Keratinocyte (primary cell): ENCODE results near the gene SLC16A14. TPM values are rescaled to one million over a fixed set of nuclear protein-coding genes. Genes with fewer than 3 reads are reported as not detected.

Experiments
- DNase-seq: peaks from one replicate; pipeline ENCODE4 v3.0.0-alpha.2; 2011; ENCODE audit warnings: low read depth, missing footprints, low spot score
- FAIRE-seq: peaks from 2 replicates; lab custom pipeline; 2011; peaks lifted over from hg19 to GRCh38; lab: Jason Lieb, UNC
- H2AFZ ChIP-seq: 2 replicates; pipeline ENCODE4 v1.6.0; 2012; ENCODE audit warnings: low read length, control low read depth, inconsistent platforms; ENCODE audit not compliant: control insufficient read depth
- H3K27ac ChIP-seq: 2 replicates; pipeline ENCODE4 v1.5.1; 2011; ENCODE audit warnings: low read length; ENCODE audit not compliant: control insufficient read depth, insufficient read depth
- H3K27me3 ChIP-seq: 3 replicates; pipeline ENCODE4 v1.6.0; 2011; ENCODE audit warnings: low read length; ENCODE audit not compliant: control insufficient read depth, insufficient read depth; ENCODE audit errors: extremely low read depth
- H3K36me3 ChIP-seq, 2 experiments: 2 replicates in 1 of 2; 3 replicates in 1 of 2; pipeline ENCODE4 v1.5.1; 2011; ENCODE audit warnings: low read length in 2 of 2, mild to moderate bottlenecking in 1 of 2; ENCODE audit not compliant: control insufficient read depth in 2 of 2, insufficient read depth in 2 of 2; ENCODE audit errors: extremely low read depth in 1 of 2
- H3K4me1 ChIP-seq: 3 replicates; pipeline ENCODE4 v1.5.1; 2011; ENCODE audit warnings: low read length; ENCODE audit not compliant: control insufficient read depth, insufficient read depth; ENCODE audit errors: extremely low read depth
- H3K4me2 ChIP-seq: 3 replicates; pipeline ENCODE4 v1.6.0; 2011; ENCODE audit warnings: low read depth, low read length; ENCODE audit not compliant: control insufficient read depth, insufficient read depth; ENCODE audit errors: extremely low read depth
- H3K4me3 ChIP-seq, 3 experiments: fragments of 200-600 bp in 1 of 3; sonication (generic) in 1 of 3; 2 replicates in 2 of 3; 3 replicates in 1 of 3; pipeline ENCODE4 v1.5.1; 2011 to 2016; ENCODE audit warnings: low read length in 3 of 3, mild to moderate bottlenecking in 3 of 3, control low read depth in 2 of 3, inconsistent platforms in 1 of 3, low read depth in 1 of 3, mixed read lengths in 1 of 3, mixed run types in 1 of 3, moderate library complexity in 1 of 3; ENCODE audit not compliant: control insufficient read depth in 2 of 3, insufficient read depth in 2 of 3; ENCODE audit errors: extremely low read depth in 1 of 3
- H3K79me2 ChIP-seq: 2 replicates; pipeline ENCODE4 v1.6.0; 2012; ENCODE audit warnings: low read length; ENCODE audit not compliant: control insufficient read depth, insufficient read depth
- H3K9ac ChIP-seq: 3 replicates; pipeline ENCODE4 v1.6.0; 2011; ENCODE audit warnings: low read length; ENCODE audit not compliant: control insufficient read depth, insufficient read depth; ENCODE audit errors: extremely low read depth
- H3K9me1 ChIP-seq: 3 replicates; pipeline ENCODE4 v1.6.0; 2011; ENCODE audit warnings: low read length; ENCODE audit not compliant: control insufficient read depth, insufficient read depth; ENCODE audit errors: extremely low read depth
- H3K9me3 ChIP-seq: 2 replicates; pipeline ENCODE4 v1.5.1; 2012; ENCODE audit warnings: low read depth, low read length; ENCODE audit not compliant: control insufficient read depth
- H4K20me1 ChIP-seq: 3 replicates; pipeline ENCODE4 v1.6.0; 2011; ENCODE audit warnings: low read length; ENCODE audit not compliant: control insufficient read depth, insufficient read depth; ENCODE audit errors: extremely low read depth
- EZH2 ChIP-seq: IDR thresholded peaks from one replicate; pipeline ENCODE4 v1.6.1; 2012; ENCODE audit warnings: inconsistent platforms, mild to moderate bottlenecking, low read length, moderate library complexity
- dilution Hi-C: fragments of 300-500 bp; cut with MboI; formaldehyde crosslinking; loops from one replicate; pipeline ENCODE4 v1.7.0; 2020; ENCODE audit warnings: low sequenced_read_pairs; ENCODE audit not compliant: extremely low pct_ligation_motif_present
- polyA plus RNA-seq, 5 experiments: library from polyadenylated mRNA; depleted of rRNA in 3 of 5; stranded (reverse) in 3 of 5; stranded (forward) in 1 of 5; unstranded in 1 of 5; fragments of >200 nt; gene quantifications; 1 replicate in 1 of 5; 2 replicates in 3 of 5; 3 replicates in 1 of 5; pipeline versions ENCODE4 v1.2.1 to v1.2.3, GENCODE V29; 2011 to 2012; ENCODE audit warnings: missing spikeins in 2 of 5, low read depth in 1 of 5, low replicate concordance in 1 of 5
- TF ChIP-seq, protein P1 (sequence below), 3 experiments: IDR thresholded peaks in 1 of 3; conservative IDR thresholded peaks in 1 of 3; optimal IDR thresholded peaks in 1 of 3; 2 replicates in 2 of 3; 3 replicates in 1 of 3; pipeline versions ENCODE3 to v1.5.1; 2011; ENCODE audit warnings: low read length in 3 of 3, mild to moderate bottlenecking in 3 of 3, moderate library complexity in 2 of 3, control low read depth in 1 of 3, inconsistent platforms in 1 of 3; ENCODE audit not compliant: insufficient read depth in 2 of 3; ENCODE audit errors: extremely low read depth in 1 of 3

The SLC16A14 gene
- polyA plus RNA-seq, 1 donor (not counting 4 experiments of a cell fraction or from before 2014, with no cell fraction given): 0.97 TPM

DNA sequence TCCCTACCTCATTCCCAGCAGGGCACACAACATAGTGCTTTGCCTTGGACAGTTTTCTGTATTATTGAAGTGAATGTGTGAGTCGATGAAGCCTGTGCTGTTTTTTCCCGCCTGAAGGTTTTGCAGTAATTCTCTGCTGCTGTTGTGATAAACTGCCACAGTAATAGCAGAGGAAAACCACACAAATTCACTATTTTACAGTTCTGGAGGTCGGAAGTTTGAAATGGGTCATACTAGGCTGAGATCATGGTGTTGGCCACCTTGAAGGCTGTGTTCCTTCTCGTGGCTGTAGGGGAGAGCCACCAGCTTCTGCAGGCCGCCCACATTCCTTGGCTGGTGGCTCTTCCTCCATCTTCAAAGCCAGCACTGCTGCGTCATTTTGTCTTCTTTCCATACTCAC lies 678 bp upstream of the SLC16A14 start:
- Histone ChIP-seq H3K4me3 (no peak overlapping the region), H3K79me2 (no peaks in the 10 kb centered on the region), H3K9me1 (no peaks in the 10 kb centered on the region), H3K4me2 (no peak overlapping the region), H2AFZ (no peak overlapping the region), H3K36me3 (no peaks in the 10 kb centered on the region), H4K20me1 (no peaks in the 10 kb centered on the region), H3K9me3 (no peaks in the 10 kb centered on the region), H3K27me3 (peaks cover 5% of the 10 kb centered on the region), H3K27ac (no peak overlapping the region), H3K4me1 (peaks cover 14% of the 10 kb centered on the region), H3K9ac (no peak overlapping the region)
- dilution Hi-C loops: no loop called here
- no peak for DNase-seq
- TF ChIP-seq EZH2: no peak
- TF ChIP-seq, protein P1, sequence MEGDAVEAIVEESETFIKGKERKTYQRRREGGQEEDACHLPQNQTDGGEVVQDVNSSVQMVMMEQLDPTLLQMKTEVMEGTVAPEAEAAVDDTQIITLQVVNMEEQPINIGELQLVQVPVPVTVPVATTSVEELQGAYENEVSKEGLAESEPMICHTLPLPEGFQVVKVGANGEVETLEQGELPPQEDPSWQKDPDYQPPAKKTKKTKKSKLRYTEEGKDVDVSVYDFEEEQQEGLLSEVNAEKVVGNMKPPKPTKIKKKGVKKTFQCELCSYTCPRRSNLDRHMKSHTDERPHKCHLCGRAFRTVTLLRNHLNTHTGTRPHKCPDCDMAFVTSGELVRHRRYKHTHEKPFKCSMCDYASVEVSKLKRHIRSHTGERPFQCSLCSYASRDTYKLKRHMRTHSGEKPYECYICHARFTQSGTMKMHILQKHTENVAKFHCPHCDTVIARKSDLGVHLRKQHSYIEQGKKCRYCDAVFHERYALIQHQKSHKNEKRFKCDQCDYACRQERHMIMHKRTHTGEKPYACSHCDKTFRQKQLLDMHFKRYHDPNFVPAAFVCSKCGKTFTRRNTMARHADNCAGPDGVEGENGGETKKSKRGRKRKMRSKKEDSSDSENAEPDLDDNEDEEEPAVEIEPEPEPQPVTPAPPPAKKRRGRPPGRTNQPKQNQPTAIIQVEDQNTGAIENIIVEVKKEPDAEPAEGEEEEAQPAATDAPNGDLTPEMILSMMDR (optimal IDR thresholded peaks at IDR 0.05 in 1 of 3, IDR thresholded peaks at IDR 0.05 in 1 of 3, conservative IDR thresholded peaks at IDR 0.05 in 1 of 3; ENCODE audit: extremely low read depth in 1 of 3, insufficient read depth in 2 of 3, low read length in 3 of 3): no peak
- FAIRE-seq: no peak

DNA sequence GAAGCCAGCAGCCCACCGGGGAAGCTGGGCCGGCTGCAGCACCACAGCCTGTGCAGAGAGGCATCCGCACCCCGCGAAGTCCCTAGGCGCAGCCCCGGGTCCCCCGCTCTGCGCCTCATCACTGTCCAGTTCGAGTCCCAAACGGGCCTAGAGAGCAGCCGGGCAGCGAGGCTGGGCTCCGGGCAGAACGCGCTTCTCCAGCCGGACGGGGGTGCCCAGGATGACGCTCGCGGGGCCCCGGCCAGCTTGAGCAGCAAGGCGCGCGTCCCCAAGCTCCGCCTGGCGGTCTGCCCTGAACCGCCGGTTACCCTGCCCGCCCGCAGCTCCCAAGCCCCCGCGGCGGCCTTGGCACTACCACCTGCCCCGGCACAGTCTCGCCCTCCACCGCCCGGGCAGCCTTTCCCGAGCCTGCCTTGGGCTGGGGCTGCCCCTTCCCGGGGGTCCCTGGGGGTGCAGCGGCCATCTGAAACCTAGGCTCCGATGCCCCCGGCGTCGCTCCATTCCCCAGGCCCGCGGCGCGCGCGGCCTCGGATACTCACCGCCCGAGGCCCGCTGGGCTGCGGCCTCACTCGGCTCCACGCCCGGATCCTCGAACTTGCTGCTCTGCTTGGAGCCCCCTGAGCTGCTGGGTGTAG lies 591 bp downstream of the SLC16A14 start:
- Histone ChIP-seq H3K9ac (peak overlapping the region; percentile 50), H3K79me2 (no peaks in the 10 kb centered on the region), H3K27ac (no peak overlapping the region), H3K27me3 (peaks cover 5% of the 10 kb centered on the region), H2AFZ (peak overlapping the region; percentile 94), H3K9me3 (no peaks in the 10 kb centered on the region), H4K20me1 (no peaks in the 10 kb centered on the region), H3K9me1 (no peaks in the 10 kb centered on the region), H3K4me1 (peaks cover 14% of the 10 kb centered on the region), H3K4me3 (peak overlapping the region; percentile 38 to 68 (median 61)), H3K36me3 (no peaks in the 10 kb centered on the region), H3K4me2 (peak overlapping the region; percentile 96)
- peak; percentile 7 for TF ChIP-seq EZH2
- TF ChIP-seq, protein P1 (optimal IDR thresholded peaks at IDR 0.05 in 1 of 3, IDR thresholded peaks at IDR 0.05 in 1 of 3, conservative IDR thresholded peaks at IDR 0.05 in 1 of 3; ENCODE audit: extremely low read depth in 1 of 3, insufficient read depth in 2 of 3, low read length in 3 of 3): peak in 2 of 3 experiments; percentile 14 to 25
- no peak for FAIRE-seq
- DNase-seq: no peak
- dilution Hi-C loops: no loop called here
